PFSK-1 (cell line): ENCODE results near the gene TAF7.

Experiments
- FOXP2 ChIP-seq: optimal IDR thresholded peaks from 2 replicates; pipeline ENCODE3; 2011; ENCODE audit warnings: borderline replicate concordance, control low read depth, inconsistent platforms; ENCODE audit not compliant: insufficient read depth; ENCODE audit errors: extremely low read length, extremely low read depth
- POLR2AphosphoS5 ChIP-seq: IDR thresholded peaks from 2 replicates; pipeline ENCODE4 v1.6.1; 2012; ENCODE audit warnings: low read depth, mild to moderate bottlenecking, control low read depth, low read length, moderate library complexity
- TF ChIP-seq, protein P1 (sequence below), 2 experiments: IDR thresholded peaks; 2 replicates each; pipeline versions ENCODE4 v1.6.1 to v1.8.0; 2011 to 2012; ENCODE audit warnings: low read depth in 2 of 2, low read length in 2 of 2, control low read depth in 1 of 2, inconsistent platforms in 1 of 2, mild to moderate bottlenecking in 1 of 2, moderate library complexity in 1 of 2; ENCODE audit not compliant: insufficient read depth in 1 of 2

DNA sequence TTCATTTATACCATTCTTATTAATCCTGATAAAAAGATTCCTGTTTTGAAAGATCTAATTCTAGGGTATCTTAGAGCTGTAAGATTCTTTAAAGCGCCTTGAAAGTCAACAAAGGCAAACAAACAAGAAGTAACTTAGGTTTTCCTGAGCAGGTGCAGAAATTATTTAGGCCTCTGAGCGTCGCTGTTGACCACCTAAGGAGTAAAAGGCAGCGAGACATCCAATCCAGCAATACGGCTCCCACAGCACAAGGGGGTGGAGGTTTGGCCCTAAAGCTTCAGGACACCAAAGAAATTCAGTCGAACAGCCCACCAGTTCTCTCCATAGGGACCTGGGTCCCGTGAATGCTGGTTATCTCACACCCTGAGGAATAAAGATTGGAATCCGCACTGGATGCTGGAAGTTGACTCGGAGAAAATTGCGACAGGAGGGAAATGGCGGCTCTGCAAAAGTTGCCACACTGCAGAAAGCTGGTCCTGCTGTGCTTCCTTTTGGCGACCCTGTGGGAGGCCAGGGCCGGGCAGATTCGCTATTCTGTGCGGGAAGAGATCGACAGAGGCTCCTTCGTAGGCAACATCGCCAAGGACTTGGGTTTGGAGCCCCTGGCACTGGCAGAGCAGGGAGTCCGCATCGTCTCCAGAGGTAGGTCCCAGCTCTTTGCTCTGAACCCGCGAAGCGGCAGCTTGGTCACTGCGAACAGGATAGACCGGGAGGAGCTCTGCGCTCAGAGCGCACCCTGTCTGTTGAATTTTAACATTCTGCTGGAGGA lies 18.1 kb upstream of the TAF7 start, which contains the start of gene PCDHGA2:
- TF ChIP-seq POLR2AphosphoS5, result no peak
- TF ChIP-seq, protein P1, sequence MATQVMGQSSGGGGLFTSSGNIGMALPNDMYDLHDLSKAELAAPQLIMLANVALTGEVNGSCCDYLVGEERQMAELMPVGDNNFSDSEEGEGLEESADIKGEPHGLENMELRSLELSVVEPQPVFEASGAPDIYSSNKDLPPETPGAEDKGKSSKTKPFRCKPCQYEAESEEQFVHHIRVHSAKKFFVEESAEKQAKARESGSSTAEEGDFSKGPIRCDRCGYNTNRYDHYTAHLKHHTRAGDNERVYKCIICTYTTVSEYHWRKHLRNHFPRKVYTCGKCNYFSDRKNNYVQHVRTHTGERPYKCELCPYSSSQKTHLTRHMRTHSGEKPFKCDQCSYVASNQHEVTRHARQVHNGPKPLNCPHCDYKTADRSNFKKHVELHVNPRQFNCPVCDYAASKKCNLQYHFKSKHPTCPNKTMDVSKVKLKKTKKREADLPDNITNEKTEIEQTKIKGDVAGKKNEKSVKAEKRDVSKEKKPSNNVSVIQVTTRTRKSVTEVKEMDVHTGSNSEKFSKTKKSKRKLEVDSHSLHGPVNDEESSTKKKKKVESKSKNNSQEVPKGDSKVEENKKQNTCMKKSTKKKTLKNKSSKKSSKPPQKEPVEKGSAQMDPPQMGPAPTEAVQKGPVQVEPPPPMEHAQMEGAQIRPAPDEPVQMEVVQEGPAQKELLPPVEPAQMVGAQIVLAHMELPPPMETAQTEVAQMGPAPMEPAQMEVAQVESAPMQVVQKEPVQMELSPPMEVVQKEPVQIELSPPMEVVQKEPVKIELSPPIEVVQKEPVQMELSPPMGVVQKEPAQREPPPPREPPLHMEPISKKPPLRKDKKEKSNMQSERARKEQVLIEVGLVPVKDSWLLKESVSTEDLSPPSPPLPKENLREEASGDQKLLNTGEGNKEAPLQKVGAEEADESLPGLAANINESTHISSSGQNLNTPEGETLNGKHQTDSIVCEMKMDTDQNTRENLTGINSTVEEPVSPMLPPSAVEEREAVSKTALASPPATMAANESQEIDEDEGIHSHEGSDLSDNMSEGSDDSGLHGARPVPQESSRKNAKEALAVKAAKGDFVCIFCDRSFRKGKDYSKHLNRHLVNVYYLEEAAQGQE (IDR thresholded peaks at IDR 0.05; ENCODE audit: insufficient read depth in 1 of 2, low read depth in 2 of 2, low read length in 2 of 2), result no peak
- TF ChIP-seq FOXP2, result no peak
